Measurements from ENCODE around the gene TAOK1. TPM values are rescaled to one million over a fixed set of nuclear protein-coding genes. Genes with fewer than 3 reads are reported as not detected.

The TAOK1 gene
- total RNA-seq, 1 experiment from 2014 or later: 87.1 TPM

GRCh38 chr17:29342158-29342765 lies 47.9 kb upstream of the TAOK1 start:
- H3K4me1 Mint-ChIP-seq: no peaks in the 10 kb centered on the region
- no peaks in the 10 kb centered on the region for H3K9me3 Mint-ChIP-seq
- H3K27me3 Mint-ChIP-seq (ENCODE audit: low read depth): no peaks in the 10 kb centered on the region
- POLR2A ChIA-PET: no interaction called here
- DNase-seq (ENCODE audit: low spot score): no peak
- no peaks in the 10 kb centered on the region for H3K36me3 Mint-ChIP-seq
- CTCF ChIA-PET: no interaction called here
- no peak for TF ChIP-seq FOXP4 (CRISPR knock-in tag; IDR thresholded peaks at IDR 0.05)
- TF ChIP-seq ZNF671 (CRISPR knock-in tag; IDR thresholded peaks at IDR 0.05): no peak
- no peak for TF ChIP-seq TP53 (CRISPR knock-in tag; IDR thresholded peaks at IDR 0.05)
- no peak for TF ChIP-seq HMGXB4 (CRISPR knock-in tag; IDR thresholded peaks at IDR 0.05)
- TF ChIP-seq SP1 (CRISPR knock-in tag; conservative IDR thresholded peaks at IDR 0.05): no peak
- TF ChIP-seq SOX15 (CRISPR knock-in tag; IDR thresholded peaks at IDR 0.05): no peak
- TF ChIP-seq RELA (CRISPR knock-in tag; IDR thresholded peaks at IDR 0.05; ENCODE audit: borderline replicate concordance): no peak
- TF ChIP-seq PRRX2 (CRISPR knock-in tag; IDR thresholded peaks at IDR 0.05): no peak
- TF ChIP-seq, protein P1, sequence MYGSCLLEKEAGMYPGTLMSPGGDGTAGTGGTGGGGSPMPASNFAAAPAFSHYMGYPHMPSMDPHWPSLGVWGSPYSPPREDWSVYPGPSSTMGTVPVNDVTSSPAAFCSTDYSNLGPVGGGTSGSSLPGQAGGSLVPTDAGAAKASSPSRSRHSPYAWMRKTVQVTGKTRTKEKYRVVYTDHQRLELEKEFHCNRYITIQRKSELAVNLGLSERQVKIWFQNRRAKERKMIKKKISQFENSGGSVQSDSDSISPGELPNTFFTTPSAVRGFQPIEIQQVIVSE (CRISPR knock-in tag; IDR thresholded peaks at IDR 0.05; ENCODE audit: borderline replicate concordance): no peak
- no peak for TF ChIP-seq NR2C2 (CRISPR knock-in tag; IDR thresholded peaks at IDR 0.05)
- TF ChIP-seq HMGA2 (CRISPR knock-in tag; IDR thresholded peaks at IDR 0.05): no peak
- no peak for TF ChIP-seq SMAD4 (CRISPR knock-in tag; IDR thresholded peaks at IDR 0.05)
- no peak for TF ChIP-seq E2F1 (CRISPR knock-in tag; IDR thresholded peaks at IDR 0.05)
- no peak for TF ChIP-seq CBFB (CRISPR knock-in tag; IDR thresholded peaks at IDR 0.05; ENCODE audit: low read depth)
- TF ChIP-seq, protein P2, sequence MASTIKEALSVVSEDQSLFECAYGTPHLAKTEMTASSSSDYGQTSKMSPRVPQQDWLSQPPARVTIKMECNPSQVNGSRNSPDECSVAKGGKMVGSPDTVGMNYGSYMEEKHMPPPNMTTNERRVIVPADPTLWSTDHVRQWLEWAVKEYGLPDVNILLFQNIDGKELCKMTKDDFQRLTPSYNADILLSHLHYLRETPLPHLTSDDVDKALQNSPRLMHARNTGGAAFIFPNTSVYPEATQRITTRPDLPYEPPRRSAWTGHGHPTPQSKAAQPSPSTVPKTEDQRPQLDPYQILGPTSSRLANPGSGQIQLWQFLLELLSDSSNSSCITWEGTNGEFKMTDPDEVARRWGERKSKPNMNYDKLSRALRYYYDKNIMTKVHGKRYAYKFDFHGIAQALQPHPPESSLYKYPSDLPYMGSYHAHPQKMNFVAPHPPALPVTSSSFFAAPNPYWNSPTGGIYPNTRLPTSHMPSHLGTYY (CRISPR knock-in tag; IDR thresholded peaks at IDR 0.05): no peak
- no peak for TF ChIP-seq ZNF121 (CRISPR knock-in tag; IDR thresholded peaks at IDR 0.05)
- TF ChIP-seq NR1H2 (CRISPR knock-in tag; IDR thresholded peaks at IDR 0.05): no peak
- no peak for ATAC-seq
- H3K27ac Mint-ChIP-seq: no peak overlapping the region
- no peak overlapping the region for H3K4me3 Mint-ChIP-seq

GRCh38 chr17:29344201-29344856 lies 45.8 kb upstream of the TAOK1 start:
- Mint-ChIP-seq H3K27me3 (ENCODE audit: low read depth) (no peaks in the 10 kb centered on the region), H3K4me1 (no peaks in the 10 kb centered on the region), H3K9me3 (no peaks in the 10 kb centered on the region), H3K27ac (no peak overlapping the region), H3K4me3 (no peak overlapping the region), H3K36me3 (no peaks in the 10 kb centered on the region)
- ATAC-seq: no peak
- no peak for DNase-seq (ENCODE audit: low spot score)
- ChIA-PET CTCF (interaction anchor here (1.0 to 1.9 kb wide), 3 partner anchors 26 to 222 kb away, joined by 4 to 9 read pairs (median 5); no protein-coding TSS in a partner anchor), POLR2A (no interaction called here)
- no peak for TF ChIP-seq JAZF1 (CRISPR knock-in tag; IDR thresholded peaks at IDR 0.05)
- TF ChIP-seq MAX (CRISPR knock-in tag; IDR thresholded peaks at IDR 0.05): no peak
- TF ChIP-seq, protein P3, sequence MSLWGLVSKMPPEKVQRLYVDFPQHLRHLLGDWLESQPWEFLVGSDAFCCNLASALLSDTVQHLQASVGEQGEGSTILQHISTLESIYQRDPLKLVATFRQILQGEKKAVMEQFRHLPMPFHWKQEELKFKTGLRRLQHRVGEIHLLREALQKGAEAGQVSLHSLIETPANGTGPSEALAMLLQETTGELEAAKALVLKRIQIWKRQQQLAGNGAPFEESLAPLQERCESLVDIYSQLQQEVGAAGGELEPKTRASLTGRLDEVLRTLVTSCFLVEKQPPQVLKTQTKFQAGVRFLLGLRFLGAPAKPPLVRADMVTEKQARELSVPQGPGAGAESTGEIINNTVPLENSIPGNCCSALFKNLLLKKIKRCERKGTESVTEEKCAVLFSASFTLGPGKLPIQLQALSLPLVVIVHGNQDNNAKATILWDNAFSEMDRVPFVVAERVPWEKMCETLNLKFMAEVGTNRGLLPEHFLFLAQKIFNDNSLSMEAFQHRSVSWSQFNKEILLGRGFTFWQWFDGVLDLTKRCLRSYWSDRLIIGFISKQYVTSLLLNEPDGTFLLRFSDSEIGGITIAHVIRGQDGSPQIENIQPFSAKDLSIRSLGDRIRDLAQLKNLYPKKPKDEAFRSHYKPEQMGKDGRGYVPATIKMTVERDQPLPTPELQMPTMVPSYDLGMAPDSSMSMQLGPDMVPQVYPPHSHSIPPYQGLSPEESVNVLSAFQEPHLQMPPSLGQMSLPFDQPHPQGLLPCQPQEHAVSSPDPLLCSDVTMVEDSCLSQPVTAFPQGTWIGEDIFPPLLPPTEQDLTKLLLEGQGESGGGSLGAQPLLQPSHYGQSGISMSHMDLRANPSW (CRISPR knock-in tag; conservative IDR thresholded peaks at IDR 0.05; ENCODE audit: low read depth): no peak
- no peak for TF ChIP-seq OVOL2 (CRISPR knock-in tag; IDR thresholded peaks at IDR 0.05; ENCODE audit: borderline replicate concordance)
- no peak for TF ChIP-seq MXD4 (CRISPR knock-in tag; IDR thresholded peaks at IDR 0.05; ENCODE audit: borderline replicate concordance)
- TF ChIP-seq, protein P4, sequence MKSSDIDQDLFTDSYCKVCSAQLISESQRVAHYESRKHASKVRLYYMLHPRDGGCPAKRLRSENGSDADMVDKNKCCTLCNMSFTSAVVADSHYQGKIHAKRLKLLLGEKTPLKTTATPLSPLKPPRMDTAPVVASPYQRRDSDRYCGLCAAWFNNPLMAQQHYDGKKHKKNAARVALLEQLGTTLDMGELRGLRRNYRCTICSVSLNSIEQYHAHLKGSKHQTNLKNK (CRISPR knock-in tag; IDR thresholded peaks at IDR 0.05): no peak
- no peak for TF ChIP-seq ATF1 (CRISPR knock-in tag; IDR thresholded peaks at IDR 0.05)
